ENCODE measurements around the gene MCC.

MCC gene

DNA sequence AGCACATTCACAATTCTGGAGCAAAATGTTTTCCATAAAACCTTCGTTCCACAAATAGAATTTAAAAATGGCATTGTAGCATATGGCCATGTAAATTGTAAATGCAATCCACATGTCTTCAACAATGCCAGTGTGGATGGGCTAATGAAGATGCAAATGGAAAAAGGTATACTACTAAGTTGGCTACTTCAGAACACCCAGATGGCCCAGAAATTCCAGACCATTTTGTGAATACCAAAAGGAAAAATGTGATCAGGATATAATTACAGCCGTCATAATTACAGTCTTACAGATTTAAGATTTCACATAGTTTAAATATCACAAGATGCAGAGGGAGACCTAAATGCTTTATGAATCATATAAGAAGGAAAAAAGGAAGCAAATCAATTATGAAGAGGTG is 170.6 kb downstream of the MCC start:
- no peak overlapping the region for H3K4me3 ChIP-seq (ENCODE audit: low read length)
- DNase-seq (ENCODE audit: low read depth), result no peak
- TF ChIP-seq, protein P1, sequence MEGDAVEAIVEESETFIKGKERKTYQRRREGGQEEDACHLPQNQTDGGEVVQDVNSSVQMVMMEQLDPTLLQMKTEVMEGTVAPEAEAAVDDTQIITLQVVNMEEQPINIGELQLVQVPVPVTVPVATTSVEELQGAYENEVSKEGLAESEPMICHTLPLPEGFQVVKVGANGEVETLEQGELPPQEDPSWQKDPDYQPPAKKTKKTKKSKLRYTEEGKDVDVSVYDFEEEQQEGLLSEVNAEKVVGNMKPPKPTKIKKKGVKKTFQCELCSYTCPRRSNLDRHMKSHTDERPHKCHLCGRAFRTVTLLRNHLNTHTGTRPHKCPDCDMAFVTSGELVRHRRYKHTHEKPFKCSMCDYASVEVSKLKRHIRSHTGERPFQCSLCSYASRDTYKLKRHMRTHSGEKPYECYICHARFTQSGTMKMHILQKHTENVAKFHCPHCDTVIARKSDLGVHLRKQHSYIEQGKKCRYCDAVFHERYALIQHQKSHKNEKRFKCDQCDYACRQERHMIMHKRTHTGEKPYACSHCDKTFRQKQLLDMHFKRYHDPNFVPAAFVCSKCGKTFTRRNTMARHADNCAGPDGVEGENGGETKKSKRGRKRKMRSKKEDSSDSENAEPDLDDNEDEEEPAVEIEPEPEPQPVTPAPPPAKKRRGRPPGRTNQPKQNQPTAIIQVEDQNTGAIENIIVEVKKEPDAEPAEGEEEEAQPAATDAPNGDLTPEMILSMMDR (conservative IDR thresholded peaks at IDR 0.05; ENCODE audit: low read depth, low read length), result no peak

DNA sequence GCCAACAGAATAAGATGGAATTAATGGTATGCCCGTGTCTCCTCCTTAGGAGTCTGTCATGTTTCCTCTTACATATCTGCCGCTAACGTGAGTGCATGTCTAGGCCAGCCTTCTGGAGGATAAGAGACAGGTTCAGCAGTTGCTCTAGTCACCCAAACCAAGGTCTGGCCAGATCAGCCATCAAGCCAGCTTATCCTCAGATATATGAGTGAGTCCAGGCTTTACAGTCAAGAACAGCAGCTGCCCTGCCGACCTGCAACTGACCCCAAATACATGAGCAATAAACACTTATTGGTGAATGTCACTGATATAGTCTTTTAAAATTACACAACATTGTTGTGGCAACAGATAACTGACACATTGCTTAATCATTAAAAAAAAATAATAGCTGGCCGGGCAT is 177.0 kb downstream of the MCC start:
- no peak for DNase-seq (ENCODE audit: low read depth)
- no peak overlapping the region for H3K4me3 ChIP-seq (ENCODE audit: low read length)
- TF ChIP-seq, protein P1 (conservative IDR thresholded peaks at IDR 0.05; ENCODE audit: low read depth, low read length), result no peak

DNA sequence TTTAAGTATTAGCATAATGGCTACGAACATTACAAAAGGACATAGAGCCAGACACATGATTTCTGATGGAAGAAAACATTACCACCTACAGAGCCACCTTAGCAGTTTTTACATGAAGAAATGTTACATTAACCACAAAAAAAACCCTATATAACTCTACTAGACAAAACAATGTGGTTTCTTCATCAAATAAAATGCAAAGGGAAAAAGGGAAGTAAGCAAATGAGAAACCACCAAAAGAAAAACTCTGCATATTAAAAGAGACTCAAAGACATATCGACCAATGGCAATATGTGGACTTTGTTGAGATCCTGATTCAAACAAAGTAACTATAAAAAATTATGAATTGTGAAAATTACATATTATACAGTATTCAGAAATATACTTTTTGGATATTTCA is 186.1 kb downstream of the MCC start:
- TF ChIP-seq, protein P1 (conservative IDR thresholded peaks at IDR 0.05; ENCODE audit: low read depth, low read length), result no peak
- H3K4me3 ChIP-seq (ENCODE audit: low read length), result no peak overlapping the region
- DNase-seq (ENCODE audit: low read depth), result no peak

DNA sequence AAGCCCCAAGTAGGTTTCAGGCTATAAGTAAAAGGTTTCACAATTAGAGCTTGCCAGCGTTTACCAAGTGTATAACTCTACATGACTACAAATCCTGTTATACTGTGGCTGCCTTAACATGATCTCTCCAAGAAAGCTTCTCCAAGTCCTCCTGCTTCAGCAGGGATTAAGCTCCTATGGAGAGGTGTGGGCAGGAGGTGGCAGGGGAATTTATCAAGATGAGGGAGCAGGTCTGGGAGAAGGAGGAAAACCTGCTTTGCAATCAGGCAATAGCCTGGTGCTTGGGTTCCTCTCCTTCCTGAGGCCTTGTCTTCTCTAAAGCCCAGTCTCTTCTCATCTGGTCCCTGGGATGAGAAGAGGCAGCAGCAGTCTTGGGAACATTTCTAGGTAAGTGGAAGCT is 188.7 kb downstream of the MCC start:
- no peak for DNase-seq (ENCODE audit: low read depth)
- H3K4me3 ChIP-seq (ENCODE audit: low read length), result no peak overlapping the region
- TF ChIP-seq, protein P1 (conservative IDR thresholded peaks at IDR 0.05; ENCODE audit: low read depth, low read length), result no peak

DNA sequence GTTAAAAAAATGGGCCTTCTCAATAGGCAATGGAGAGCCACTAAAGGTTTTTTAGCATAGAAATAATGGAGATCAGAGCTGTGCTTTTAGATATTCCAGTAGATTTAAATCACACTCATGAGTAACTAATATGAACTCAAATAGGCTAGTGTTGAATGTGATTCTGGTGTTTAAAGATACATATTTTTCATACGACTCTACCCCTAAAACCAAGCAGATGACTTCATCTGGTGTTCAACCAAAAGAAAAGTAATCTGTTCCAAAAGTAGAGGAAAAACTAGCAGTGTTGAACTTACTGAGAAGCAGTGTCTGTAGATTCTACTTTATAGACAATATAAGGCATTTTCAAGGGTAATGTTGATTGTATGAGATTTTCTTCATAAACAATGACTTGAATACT is 191.6 kb downstream of the MCC start:
- no peak overlapping the region for H3K4me3 ChIP-seq (ENCODE audit: low read length)
- DNase-seq (ENCODE audit: low read depth), result no peak
- TF ChIP-seq, protein P1 (conservative IDR thresholded peaks at IDR 0.05; ENCODE audit: low read depth, low read length), result no peak

DNA sequence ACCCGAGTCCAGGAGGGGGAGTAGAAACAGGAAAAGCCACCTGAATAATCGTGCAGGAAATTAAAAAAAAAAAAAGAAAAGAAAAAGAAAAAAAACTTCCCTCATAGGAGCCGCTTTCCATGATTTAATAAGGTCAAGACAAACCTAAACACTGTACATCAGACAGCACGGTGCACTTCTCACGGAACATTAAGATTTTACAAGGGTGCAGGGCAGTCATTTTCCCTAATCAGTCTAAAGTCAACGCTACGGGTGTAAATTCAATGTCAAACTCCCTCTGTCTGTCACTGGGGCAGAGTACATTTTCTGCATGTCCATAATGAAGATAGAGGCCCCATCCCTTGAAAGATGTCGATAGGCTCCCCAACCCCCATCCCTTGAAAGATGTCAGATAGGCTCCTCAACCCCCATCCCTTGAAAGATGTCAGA is 193.1 kb downstream of the MCC start:
- DNase-seq (ENCODE audit: low read depth), result no peak
- H3K4me3 ChIP-seq (ENCODE audit: low read length), result peak overlapping the region; percentile 91

More for the DNA sequence above, 193.1 kb downstream of the MCC start:
- TF ChIP-seq, protein P1 (conservative IDR thresholded peaks at IDR 0.05; ENCODE audit: low read depth, low read length), result no peak
